Activated CD8-positive, alpha-beta memory T cell treated with anti-CD3 and anti-CD28 coated beads, Interleukin-2, amount 10 ng/mL, durations not matched to agents 7 days and 5 days (primary cell): ENCODE data around the gene GNB1L. TPM values are rescaled to one million over a fixed set of nuclear protein-coding genes. Genes with fewer than 3 reads are reported as not detected.

Source experiments
- ATAC-seq: fragments of 150-1000 bp; cut with Tn5 transposase; one replicate; pipeline ENCODE4 v1.10.0; 2021; ENCODE audit warnings: moderate library complexity
- CTCF ChIA-PET: fragments of 350-600 bp; sonication (Branson Sonifier 250); formaldehyde crosslinking; loops from one replicate; lab custom pipeline; 2021; ENCODE audit warnings: antibody characterized with exemption; lab: Charles Lee
- DNase-seq: peaks from one replicate; pipeline ENCODE4 v3.0.0-alpha.2; 2020
- H3K27ac Mint-ChIP-seq: one replicate; pipeline ENCODE4 v1.8.0; 2021; ENCODE audit warnings: mild to moderate bottlenecking, mixed read lengths
- H3K27me3 Mint-ChIP-seq: one replicate; pipeline ENCODE4 v1.8.0; 2021; ENCODE audit warnings: mixed read lengths
- H3K36me3 Mint-ChIP-seq: one replicate; pipeline ENCODE4 v1.8.0; 2021; ENCODE audit warnings: mild to moderate bottlenecking, mixed read lengths
- H3K4me1 Mint-ChIP-seq: one replicate; pipeline ENCODE4 v1.8.0; 2021; ENCODE audit warnings: mixed read lengths
- H3K4me3 Mint-ChIP-seq: one replicate; pipeline ENCODE4 v1.8.0; 2021; ENCODE audit warnings: mild to moderate bottlenecking, moderate library complexity, mixed read lengths
- H3K9me3 Mint-ChIP-seq: one replicate; pipeline ENCODE4 v1.8.0; 2022; ENCODE audit warnings: low read depth, mixed read lengths
- total RNA-seq, 2 experiments: library from RNA; stranded (reverse); gene quantifications; one replicate each; pipeline ENCODE4 v1.2.3, GENCODE V29; 2021

Gene GNB1L
- total RNA-seq, 2 experiments from 2014 or later = 13.7 to 14.7 TPM

GRCh38 chr22:19859861-19860510 lies 5.3 kb upstream of the GNB1L start:
- Mint-ChIP-seq H3K4me1 (peaks cover 16% of the 10 kb centered on the region), H3K36me3 (peaks cover 5% of the 10 kb centered on the region), H3K9me3 (no peaks in the 10 kb centered on the region), H3K4me3 (no peak overlapping the region), H3K27ac (no peak overlapping the region), H3K27me3 (no peaks in the 10 kb centered on the region)
- DNase-seq (no peak), ATAC-seq (no peak)
- CTCF ChIA-PET = interaction anchor here (1.3 kb wide), 1 partner anchor 50 kb away, joined by 3 read pairs; no protein-coding TSS in a partner anchor

GRCh38 chr22:19857382-19857781 lies 2.7 kb upstream of the GNB1L start:
- Mint-ChIP-seq H3K27me3 (no peaks in the 10 kb centered on the region), H3K4me3 (no peak overlapping the region), H3K4me1 (peaks cover 33% of the 10 kb centered on the region), H3K36me3 (peaks cover 5% of the 10 kb centered on the region), H3K27ac (no peak overlapping the region), H3K9me3 (no peaks in the 10 kb centered on the region)
- DNase-seq (no peak), ATAC-seq (no peak)
- CTCF ChIA-PET = no interaction called here

- no peaks in the 10 kb centered on the region for H3K9me3 Mint-ChIP-seq
- peaks cover 37% of the 10 kb centered on the region for H3K4me1 Mint-ChIP-seq
- H3K36me3 Mint-ChIP-seq = peaks cover 7% of the 10 kb centered on the region
- H3K4me3 Mint-ChIP-seq = peak overlapping the region; percentile 84
- peak; percentile 68 for DNase-seq
- peak overlapping the region; percentile 94 for H3K27ac Mint-ChIP-seq
- no peaks in the 10 kb centered on the region for H3K27me3 Mint-ChIP-seq
- ATAC-seq = peak; percentile 27
- CTCF ChIA-PET = interaction anchor here (0.7 to 1.7 kb wide), 8 partner anchors 8 to 136 kb away, joined by 3 to 8 read pairs (median 3); no protein-coding TSS in a partner anchor
Measured at GRCh38 chr22:19855504-19856409, 1.1 kb upstream of the GNB1L start.

GRCh38 chr22:19853879-19854777 lies 546 bp downstream of the GNB1L start:
- Mint-ChIP-seq H3K27me3 (no peaks in the 10 kb centered on the region), H3K9me3 (no peaks in the 10 kb centered on the region), H3K36me3 (peaks cover 11% of the 10 kb centered on the region), H3K4me3 (peak overlapping the region; percentile 84), H3K4me1 (peaks cover 37% of the 10 kb centered on the region), H3K27ac (peak overlapping the region; percentile 94)
- peak; percentile 9 for ATAC-seq
- CTCF ChIA-PET = interaction anchor here (1.3 kb wide), 1 partner anchor 56 kb away, joined by 5 read pairs; no protein-coding TSS in a partner anchor
- peak; percentile 49 for DNase-seq

- H3K27ac Mint-ChIP-seq = peak overlapping the region; percentile 94
- peaks cover 11% of the 10 kb centered on the region for H3K36me3 Mint-ChIP-seq
- peaks cover 37% of the 10 kb centered on the region for H3K4me1 Mint-ChIP-seq
- ATAC-seq (no peak), DNase-seq (peak; percentile 39)
- no peaks in the 10 kb centered on the region for H3K27me3 Mint-ChIP-seq
- CTCF ChIA-PET = interaction anchor here (1.3 kb wide), 1 partner anchor 57 kb away, joined by 5 read pairs; no protein-coding TSS in a partner anchor
- H3K4me3 Mint-ChIP-seq = peak overlapping the region; percentile 84
- no peaks in the 10 kb centered on the region for H3K9me3 Mint-ChIP-seq
Measured at GRCh38 chr22:19853058-19853878, 1.4 kb downstream of the GNB1L start.

GRCh38 chr22:19852177-19852781 lies 2.4 kb downstream of the GNB1L start:
- ATAC-seq (no peak), DNase-seq (no peak)
- Mint-ChIP-seq H3K4me3 (no peak overlapping the region), H3K27ac (no peak overlapping the region), H3K27me3 (no peaks in the 10 kb centered on the region), H3K36me3 (peaks cover 15% of the 10 kb centered on the region), H3K9me3 (no peaks in the 10 kb centered on the region), H3K4me1 (peaks cover 37% of the 10 kb centered on the region)
- CTCF ChIA-PET = interaction anchor here (1.0 kb wide), 1 partner anchor 58 kb away, joined by 4 read pairs; no protein-coding TSS in a partner anchor

GRCh38 chr22:19851291-19852176 lies 3.1 kb downstream of the GNB1L start:
- peaks cover 30% of the 10 kb centered on the region for H3K4me1 Mint-ChIP-seq

GRCh38 chr22:19850763-19851109 lies 3.9 kb downstream of the GNB1L start:
- CTCF ChIA-PET = no interaction called here
- H3K4me1 Mint-ChIP-seq = peaks cover 23% of the 10 kb centered on the region
- H3K27me3 Mint-ChIP-seq = no peaks in the 10 kb centered on the region
- H3K36me3 Mint-ChIP-seq = peaks cover 16% of the 10 kb centered on the region
- ATAC-seq (no peak), DNase-seq (peak; percentile 37)
- no peak overlapping the region for H3K4me3 Mint-ChIP-seq
- no peak overlapping the region for H3K27ac Mint-ChIP-seq
- H3K9me3 Mint-ChIP-seq = no peaks in the 10 kb centered on the region

More at GRCh38 chr22:19851291-19852176, 3.1 kb downstream of the GNB1L start:
- Mint-ChIP-seq H3K9me3 (no peaks in the 10 kb centered on the region), H3K4me3 (no peak overlapping the region), H3K27ac (no peak overlapping the region), H3K27me3 (no peaks in the 10 kb centered on the region), H3K36me3 (peaks cover 16% of the 10 kb centered on the region)
- peak; percentile 35 for DNase-seq
- CTCF ChIA-PET = interaction anchor here (1.0 kb wide), 1 partner anchor 59 kb away, joined by 4 read pairs; no protein-coding TSS in a partner anchor
- no peak for ATAC-seq

- peaks cover 16% of the 10 kb centered on the region for H3K36me3 Mint-ChIP-seq
- DNase-seq (no peak), ATAC-seq (no peak)
- H3K4me3 Mint-ChIP-seq = no peak overlapping the region
- no peak overlapping the region for H3K27ac Mint-ChIP-seq
- H3K4me1 Mint-ChIP-seq = peaks cover 22% of the 10 kb centered on the region
- H3K27me3 Mint-ChIP-seq = no peaks in the 10 kb centered on the region
- H3K9me3 Mint-ChIP-seq = no peaks in the 10 kb centered on the region
- CTCF ChIA-PET = no interaction called here
Measured at GRCh38 chr22:19849835-19850762, 4.6 kb downstream of the GNB1L start.
